Inflammatory macrophage (primary cell): ENCODE results near the gene OR6P1.
A peak's percentile ranks its signal among the peaks of the same experiment; 100 is the strongest.

Source experiments
- DNase-seq, 2 donors: peaks; one replicate each; pipeline ENCODE4 v3.0.0-alpha.2; 2020 to 2022
- total RNA-seq, 18 experiments: gene quantifications; one replicate each; lab custom pipeline; 2026; ENCODE audit warnings: mixed read lengths in 6 of 18, inconsistent platforms in 2 of 18; lab: John Stamatoyannopoulos, UW

Gene OR6P1
- 0 to 0.13 (median 0) reads per million in 18 experiments for total RNA-seq

DNA sequence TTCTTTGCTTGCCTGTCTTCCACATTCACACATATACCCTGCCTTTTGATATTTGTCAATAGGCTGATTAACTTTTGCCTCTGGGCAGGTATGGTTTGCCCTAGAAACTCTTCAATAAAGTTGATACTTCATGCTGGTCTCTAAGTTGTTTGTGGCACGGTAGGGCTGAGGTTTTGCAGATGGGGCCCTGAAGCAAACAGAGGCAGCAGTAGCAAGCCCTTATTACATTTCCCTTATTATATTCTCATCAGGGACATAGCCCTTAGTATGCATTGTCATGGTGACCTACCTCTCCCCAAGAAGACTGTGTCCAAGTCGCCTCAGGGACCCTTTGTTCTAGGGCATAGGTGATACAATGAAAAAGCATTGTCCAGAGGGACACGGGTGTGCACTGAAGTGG lies at the start of gene OR6P1:
Gene OR6P1 (minus strand): TSS at position 101 of the 400 bp plus-strand sequence. CDS start 6,976 bp downstream, outside the sequence.
- no peak for DNase-seq

- DNase-seq, result no peak
Observed at GRCh38 chr1:158613764-158614163, 43.4 kb upstream of the OR6P1 start.

DNA sequence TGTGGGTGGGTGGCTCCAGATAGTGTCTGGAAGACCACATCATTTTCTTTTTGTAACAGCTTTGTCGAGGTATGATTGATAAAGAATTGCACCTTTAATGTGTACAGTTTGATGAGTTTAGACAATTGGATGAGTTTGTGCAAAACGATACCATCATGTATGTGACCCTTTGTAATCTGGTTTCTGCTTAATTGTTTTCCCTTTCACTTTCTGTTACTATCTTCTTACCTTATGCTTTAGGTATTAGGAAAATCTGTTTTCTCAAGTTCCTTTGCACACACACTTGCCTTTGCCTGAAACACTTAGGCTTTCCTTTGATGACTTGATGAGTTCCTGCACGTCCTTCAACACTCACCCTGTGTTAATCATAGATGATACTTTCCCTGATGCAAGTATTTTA lies 41.5 kb upstream of the OR6P1 start:
- no peak for DNase-seq

DNA sequence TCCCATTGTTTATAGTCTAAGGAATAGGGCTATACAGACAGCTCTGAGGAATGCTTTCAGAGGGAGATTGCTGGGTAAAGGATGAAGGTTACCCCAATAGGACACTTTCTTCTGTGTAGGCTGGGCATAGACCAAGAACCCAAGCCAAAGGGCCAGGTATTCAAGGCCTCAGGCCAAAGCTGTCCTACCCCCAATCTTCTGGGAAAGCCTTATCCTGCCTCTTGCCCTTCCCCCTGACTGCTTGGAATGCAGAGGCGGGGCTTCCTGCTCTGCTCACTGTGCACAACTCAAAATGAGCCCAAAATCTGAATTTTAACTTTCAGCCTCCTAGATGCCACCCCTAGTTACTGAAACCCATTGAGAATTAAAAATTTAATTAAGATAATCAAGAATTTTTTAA lies 36.9 kb upstream of the OR6P1 start:
- DNase-seq, result no peak

DNA sequence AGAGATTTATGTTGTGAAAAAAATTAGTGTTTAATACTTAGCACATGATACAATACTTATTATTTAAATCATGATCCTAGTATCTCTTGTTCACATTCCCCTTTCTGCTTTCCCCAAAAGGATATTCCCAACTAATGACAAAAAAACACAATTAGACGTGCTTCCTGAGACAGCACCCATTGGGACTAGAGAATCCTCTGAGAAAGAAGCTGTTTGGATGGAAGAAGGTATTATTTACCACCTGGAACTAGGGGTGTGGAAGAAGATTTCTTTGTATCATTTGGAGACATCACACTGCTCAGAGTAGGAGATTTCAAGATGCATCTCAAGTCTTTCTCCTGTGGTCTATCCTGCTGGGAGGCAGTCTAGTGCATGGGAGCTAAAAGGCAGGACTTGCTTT lies 34.6 kb upstream of the OR6P1 start, which contains the start of gene OR10Z1:
Gene OR10Z1 (plus strand): TSS at position 301 of the 400 bp plus-strand sequence. CDS start 1,171 bp downstream, outside the sequence.
- DNase-seq, result no peak

DNA sequence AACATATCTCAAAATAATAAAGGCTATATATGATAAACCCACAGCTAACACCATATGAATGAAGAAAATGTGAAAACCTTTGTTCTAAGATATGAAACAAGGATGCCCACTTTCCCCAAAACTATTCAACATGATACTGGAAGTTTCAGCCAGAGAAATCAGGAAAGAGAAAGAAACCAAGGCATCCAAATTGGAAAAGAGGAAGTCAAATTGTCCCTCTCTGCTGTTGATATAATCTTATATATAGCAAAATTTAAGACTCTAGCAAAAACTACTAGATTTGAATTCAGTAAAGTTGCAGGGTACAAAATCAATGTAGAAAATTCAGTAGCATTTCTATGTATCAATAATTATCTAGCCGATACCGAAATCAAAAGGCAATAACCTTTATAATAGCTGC lies 30.4 kb upstream of the OR6P1 start:
- DNase-seq, result no peak

DNA sequence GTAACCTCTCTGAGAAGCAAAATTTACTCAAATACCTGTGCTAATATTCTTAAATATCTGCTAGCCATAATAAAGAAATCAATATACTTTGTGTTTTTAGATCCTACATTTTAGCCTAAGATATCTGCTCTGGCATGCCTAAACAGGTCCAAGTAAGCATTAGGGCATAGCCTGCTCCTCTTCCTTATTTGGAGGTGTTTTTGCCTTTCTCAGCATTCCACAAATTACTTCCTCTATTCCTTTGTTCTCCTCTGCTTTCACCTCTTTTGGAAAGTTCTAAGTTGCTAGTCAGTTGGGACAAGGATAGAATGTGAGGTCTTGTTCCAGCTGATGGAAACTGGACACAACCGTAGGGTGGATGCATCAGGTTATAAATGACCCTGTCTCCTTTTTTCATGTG lies 16.6 kb upstream of the OR6P1 start:
- DNase-seq, result no peak

GRCh38 chr1:158583962-158584361 lies 13.6 kb upstream of the OR6P1 start:
- DNase-seq, result no peak

- no peak for DNase-seq
Observed at GRCh38 chr1:158579733-158580132, 9.4 kb upstream of the OR6P1 start, which contains the start of gene OR10X1. OR10X1 (minus strand) TSS chr1:158579899; CDS start chr1:158579899, 0 bp downstream.

DNA sequence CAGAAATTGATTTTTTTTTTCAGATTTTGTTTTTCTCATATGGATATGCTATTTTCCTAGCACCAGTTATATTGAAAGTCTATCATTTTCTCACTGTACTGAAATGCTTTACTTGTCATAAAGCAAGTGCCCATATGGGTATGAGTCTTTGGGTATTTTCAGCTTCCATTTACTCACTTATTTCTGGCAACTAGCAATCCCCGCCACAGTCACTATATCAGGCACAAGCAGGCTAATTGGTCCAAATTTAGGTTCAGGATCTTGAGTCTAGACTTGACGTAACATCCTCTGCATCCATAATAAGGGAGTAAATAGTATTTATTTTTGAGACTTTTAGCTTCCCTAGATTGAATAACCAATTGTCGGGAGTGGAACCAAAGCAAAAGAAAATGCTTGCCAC lies 7.2 kb upstream of the OR6P1 start:
- no peak for DNase-seq

- DNase-seq, result no peak
Observed at GRCh38 chr1:158572226-158572625, 1.8 kb upstream of the OR6P1 start.

GRCh38 chr1:158564608-158565007 lies 5.8 kb downstream of the OR6P1 start:
- DNase-seq, result peak; percentile 31 to 49

- DNase-seq, result peak in 1 of 2 donors; percentile 32
Observed at GRCh38 chr1:158563853-158564252, 6.5 kb downstream of the OR6P1 start.

- no peak for DNase-seq
Observed at GRCh38 chr1:158559696-158560095, 10.7 kb downstream of the OR6P1 start.

DNA sequence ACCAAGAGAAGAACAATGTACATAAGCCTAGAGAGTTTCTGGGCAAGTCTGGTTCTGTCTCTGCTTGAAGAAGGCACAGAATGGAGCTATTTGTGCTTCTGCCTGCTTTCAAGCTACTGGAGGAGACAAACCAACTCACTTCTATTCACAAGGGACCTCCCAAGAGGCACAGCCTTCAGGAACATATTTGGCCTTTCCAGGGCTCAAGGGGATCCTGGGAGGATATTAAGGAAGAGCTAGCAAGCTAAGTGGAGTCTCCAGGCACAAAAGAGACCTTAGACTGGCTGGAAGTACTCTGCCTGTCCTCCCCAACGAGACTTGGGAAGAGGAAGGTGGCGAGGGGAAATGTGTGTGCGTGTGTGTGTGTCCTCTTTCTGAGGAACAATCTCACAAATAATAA lies 16.0 kb downstream of the OR6P1 start, which contains the start of gene OR6Y1:
Gene OR6Y1 (minus strand): TSS at position 54 of the 400 bp plus-strand sequence. CDS start 6,300 bp downstream, outside the sequence.
- no peak for DNase-seq

DNA sequence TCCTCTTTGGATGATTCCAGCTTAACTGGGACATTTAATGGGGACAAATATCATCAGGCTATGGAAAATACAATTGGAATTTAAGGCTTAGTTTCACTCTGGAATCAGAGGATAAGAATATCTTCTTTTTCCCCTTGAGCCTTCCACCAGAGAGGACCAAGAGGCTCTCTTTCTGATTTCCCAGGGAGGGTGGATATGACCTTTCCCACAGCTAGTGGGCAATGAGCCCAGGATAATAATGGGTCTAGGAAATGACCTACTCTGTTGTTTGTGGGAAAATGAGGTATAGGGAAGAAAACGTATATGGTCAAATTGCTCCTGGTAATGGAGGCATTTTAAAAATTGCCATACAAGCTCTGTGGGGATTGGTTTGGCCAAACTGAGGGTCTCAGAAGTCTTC lies 18.1 kb downstream of the OR6P1 start:
- DNase-seq, result no peak

- no peak for DNase-seq
Observed at GRCh38 chr1:158547533-158547932, 22.8 kb downstream of the OR6P1 start.

DNA sequence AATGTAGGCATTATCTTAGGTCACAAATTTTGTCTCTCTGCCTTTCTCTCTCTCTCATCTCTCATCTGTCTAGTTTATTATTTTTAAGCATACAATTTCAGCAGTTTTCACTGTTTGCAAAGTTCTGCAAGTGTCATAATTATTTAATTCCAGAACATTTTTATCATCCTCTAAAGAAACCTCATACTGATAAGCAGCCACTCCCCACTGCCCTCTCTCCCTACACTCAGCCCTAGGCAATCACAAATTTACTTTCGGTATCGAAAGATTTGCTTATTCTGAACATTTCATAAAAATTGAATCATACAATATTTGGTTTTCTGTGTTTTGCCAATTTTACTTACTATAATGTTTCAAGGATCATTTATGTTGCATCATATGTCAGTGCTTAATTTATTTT lies 32.8 kb downstream of the OR6P1 start:
- DNase-seq, result no peak

GRCh38 chr1:158534496-158534895 lies 35.9 kb downstream of the OR6P1 start:
- no peak for DNase-seq

GRCh38 chr1:158527190-158527815 lies 43.1 kb downstream of the OR6P1 start:
- DNase-seq, result peak in 1 of 2 donors; percentile 13

DNA sequence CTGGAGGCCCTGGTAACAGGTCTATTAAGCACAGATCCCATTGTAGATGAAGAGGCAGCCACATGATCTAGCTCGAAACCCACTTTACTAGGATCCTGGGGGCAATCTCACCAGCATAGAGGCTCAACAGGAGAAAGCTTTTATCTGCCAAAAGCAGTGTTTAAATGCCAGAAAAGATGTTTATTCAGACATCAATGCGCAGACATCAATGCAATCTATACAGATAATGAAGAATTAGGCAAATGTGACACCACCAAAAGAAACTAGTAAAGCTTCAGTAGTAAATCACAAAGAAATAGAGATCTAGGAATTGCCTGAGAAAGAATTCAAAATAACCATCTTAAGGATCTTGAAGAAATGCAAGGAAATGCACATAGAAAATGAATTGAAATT lies 48.7 kb downstream of the OR6P1 start:
- DNase-seq, result no peak

- DNase-seq, result no peak
Observed at GRCh38 chr1:158520955-158521665, 49.3 kb downstream of the OR6P1 start.

- DNase-seq, result no peak
Observed at GRCh38 chr1:158520021-158520420, 50.4 kb downstream of the OR6P1 start.

DNA sequence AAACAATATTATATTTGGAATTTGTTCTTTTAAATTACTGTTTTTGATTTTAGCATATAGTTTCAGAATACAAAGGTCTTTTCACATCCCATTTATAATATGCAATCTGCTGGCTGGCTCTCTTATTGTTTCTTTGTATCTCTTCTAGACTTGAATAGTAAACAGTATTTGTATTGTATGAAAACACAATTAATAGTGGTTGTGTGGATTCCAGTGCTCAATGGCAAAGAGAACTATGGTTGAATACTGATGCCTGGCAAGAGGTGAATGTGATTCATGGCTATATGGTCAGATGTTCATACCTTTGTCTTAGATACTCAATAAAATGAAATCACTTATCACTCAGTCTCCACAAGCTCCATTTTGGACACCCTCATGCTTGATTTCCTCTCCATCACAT lies 53.4 kb downstream of the OR6P1 start:
- DNase-seq, result no peak
